SK-N-MC (cell line): ENCODE measurements around the gene AIM2.
"Not testable (repeated sequence)": the region's sequence is repeated elsewhere in the genome, so short reads cannot be mapped to it uniquely, and the experiment has no call there.

Source experiments
- EZH2 ChIP-seq: fragments of 200-600 bp; sonication (generic); IDR thresholded peaks from one replicate; pipeline ENCODE4 v1.6.1; 2017; ENCODE audit warnings: antibody characterized with exemption
- FOXP2 ChIP-seq: optimal IDR thresholded peaks from 2 replicates; pipeline ENCODE3; 2011; ENCODE audit warnings: mild to moderate bottlenecking, moderate library complexity; ENCODE audit not compliant: insufficient read depth; ENCODE audit errors: extremely low read length, control extremely low read depth
- POLR2AphosphoS5 ChIP-seq: IDR thresholded peaks from 2 replicates; pipeline ENCODE4 v1.6.1; 2012; ENCODE audit warnings: mild to moderate bottlenecking, low read depth, low read length, borderline replicate concordance

DNA sequence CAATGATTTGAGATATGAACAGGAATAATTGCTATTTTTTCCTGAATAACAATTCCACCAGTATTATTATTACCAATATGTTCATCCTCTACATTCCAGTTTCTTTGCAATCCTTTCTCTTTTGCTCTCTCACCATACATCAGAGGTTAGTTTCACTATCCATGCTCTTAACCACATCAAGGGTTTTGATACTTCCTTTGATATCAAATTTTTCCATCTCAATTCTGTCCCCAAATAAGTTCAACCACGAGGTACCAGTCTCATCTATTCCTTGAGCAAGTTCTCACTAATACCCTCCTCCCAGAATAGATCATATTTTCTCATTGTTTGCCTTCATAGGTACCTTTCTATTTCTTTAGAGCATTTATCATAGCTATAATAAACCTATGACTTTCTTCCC, 30.1 kb downstream of the AIM2 start:
- TF ChIP-seq EZH2, POLR2AphosphoS5, FOXP2: not testable (repeated sequence)
